PC-9 (cell line): ENCODE data around the gene PTDSS2.

Experiments
- CTCF ChIP-seq: fragments of 200-600 bp; sonication (generic); conservative IDR thresholded peaks from 2 replicates; pipeline ENCODE4 v1.6.1; 2017; ENCODE audit warnings: mixed run types, antibody characterized with exemption, mild to moderate bottlenecking, moderate library complexity
- EZH2 ChIP-seq: fragments of 200-600 bp; sonication (generic); IDR thresholded peaks from 2 replicates; pipeline ENCODE4 v1.8.0; 2017; ENCODE audit warnings: antibody characterized with exemption, low read depth

GRCh38 chr11:539971-540481 lies 89.9 kb downstream of the PTDSS2 start:
- TF ChIP-seq CTCF (no peak), EZH2 (no peak)
